HG02943 (cell line): ENCODE measurements around the gene PRKCB.
A peak's percentile ranks its signal among the peaks of the same experiment; 100 is the strongest.
"Not testable (repeated sequence)": the region's sequence is repeated elsewhere in the genome, so short reads cannot be mapped to it uniquely, and the experiment has no call there.

Experiments
- ATAC-seq: cut with Tn5 transposase; IDR thresholded peaks from one replicate; pipeline ENCODE4 v1.9.1; 2021; ENCODE audit warnings: mild to moderate bottlenecking, low read depth, moderate library complexity; ENCODE audit not compliant: unreplicated experiment

Gene PRKCB

GRCh38 chr16:23994615-23995014 lies 158.8 kb downstream of the PRKCB start:
- ATAC-seq = no peak

- no peak for ATAC-seq
Measured at GRCh38 chr16:23996258-23996955, 160.6 kb downstream of the PRKCB start.

- no peak for ATAC-seq
Measured at GRCh38 chr16:23998771-23999170, 163.0 kb downstream of the PRKCB start.

- no peak for ATAC-seq
Measured at GRCh38 chr16:23999663-24000062, 163.9 kb downstream of the PRKCB start.

- ATAC-seq = no peak
Measured at GRCh38 chr16:24001710-24002109, 165.9 kb downstream of the PRKCB start.

- ATAC-seq = no peak
Measured at GRCh38 chr16:24002619-24003018, 166.8 kb downstream of the PRKCB start.

GRCh38 chr16:24005577-24005976 lies 169.8 kb downstream of the PRKCB start:
- ATAC-seq = no peak

GRCh38 chr16:24007391-24007790 lies 171.6 kb downstream of the PRKCB start:
- ATAC-seq = no peak

- no peak for ATAC-seq
Measured at GRCh38 chr16:24007934-24008333, 172.2 kb downstream of the PRKCB start.

GRCh38 chr16:24009098-24009497 lies 173.3 kb downstream of the PRKCB start:
- no peak for ATAC-seq

GRCh38 chr16:24009955-24010354 lies 174.2 kb downstream of the PRKCB start:
- ATAC-seq = no peak

- no peak for ATAC-seq
Measured at GRCh38 chr16:24010440-24011089, 174.8 kb downstream of the PRKCB start.

- no peak for ATAC-seq
Measured at GRCh38 chr16:24011237-24011636, 175.5 kb downstream of the PRKCB start.

GRCh38 chr16:24013054-24013636 lies 177.4 kb downstream of the PRKCB start:
- no peak for ATAC-seq

GRCh38 chr16:24013864-24014645 lies 178.3 kb downstream of the PRKCB start:
- peak; percentile 87 for ATAC-seq

- not testable (repeated sequence) for ATAC-seq
Measured at GRCh38 chr16:24014955-24015354, 179.2 kb downstream of the PRKCB start.

GRCh38 chr16:24015923-24016322 lies 180.1 kb downstream of the PRKCB start:
- no peak for ATAC-seq

- no peak for ATAC-seq
Measured at GRCh38 chr16:24018485-24018884, 182.7 kb downstream of the PRKCB start.

- no peak for ATAC-seq
Measured at GRCh38 chr16:24022797-24023196, 187.0 kb downstream of the PRKCB start.

- ATAC-seq = no peak
Measured at GRCh38 chr16:24023621-24024020, 187.8 kb downstream of the PRKCB start.

GRCh38 chr16:24024971-24025370 lies 189.2 kb downstream of the PRKCB start:
- no peak for ATAC-seq
